Islet of Langerhans (tissue), 1 donor: ENCODE results near the gene ASF1B.
"Not testable (repeated sequence)": the region's sequence is repeated elsewhere in the genome, so short reads cannot be mapped to it uniquely, and the experiment has no call there.

Experiments
- FAIRE-seq: peaks from one replicate; lab custom pipeline; 2011; peaks lifted over from hg19 to GRCh38; lab: Jason Lieb, UNC

ASF1B gene

DNA sequence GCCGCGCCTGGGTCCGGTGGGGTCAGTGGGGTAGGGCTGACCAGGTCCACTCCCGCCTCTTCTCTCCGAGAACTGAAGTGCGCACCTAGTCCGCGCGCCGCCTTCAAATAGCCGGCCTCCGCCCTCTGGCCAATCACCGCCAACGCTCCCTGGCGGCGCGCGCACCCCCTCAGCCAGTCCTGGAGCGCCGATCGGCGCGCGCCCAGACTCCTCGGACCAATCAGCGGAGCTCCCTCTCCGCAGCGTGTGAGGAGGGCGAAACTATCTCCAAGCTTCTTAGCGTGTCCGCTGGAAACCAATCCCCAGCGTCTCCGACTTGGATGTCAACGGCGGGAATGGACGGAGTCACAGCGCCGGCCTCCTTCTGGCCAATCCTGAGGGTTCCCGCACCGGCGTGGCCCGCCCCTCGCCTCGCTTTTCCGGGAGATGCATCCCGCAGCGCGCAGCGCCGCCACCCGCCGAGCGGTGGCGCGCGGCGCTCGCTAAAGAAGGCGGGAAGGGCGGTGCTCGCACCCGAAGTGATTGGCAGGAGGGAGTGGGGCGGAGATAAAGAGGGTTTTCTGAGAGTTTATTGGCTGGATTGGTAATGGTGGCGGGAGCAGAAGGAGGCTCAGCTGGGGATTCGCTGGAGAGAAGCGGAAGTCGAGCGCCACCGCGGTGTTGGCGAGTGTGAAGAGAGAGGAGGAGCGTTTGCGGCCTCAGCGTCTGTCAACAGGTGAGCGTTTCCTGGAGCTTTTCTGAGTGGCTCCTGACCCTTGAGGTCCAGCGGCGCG is at the start of gene ASF1B:
ASF1B (minus strand) TSS at position 81 of the 773 bp plus-strand sequence. CDS start 133 bp downstream, outside the sequence.
- FAIRE-seq, result peak; percentile 77

DNA sequence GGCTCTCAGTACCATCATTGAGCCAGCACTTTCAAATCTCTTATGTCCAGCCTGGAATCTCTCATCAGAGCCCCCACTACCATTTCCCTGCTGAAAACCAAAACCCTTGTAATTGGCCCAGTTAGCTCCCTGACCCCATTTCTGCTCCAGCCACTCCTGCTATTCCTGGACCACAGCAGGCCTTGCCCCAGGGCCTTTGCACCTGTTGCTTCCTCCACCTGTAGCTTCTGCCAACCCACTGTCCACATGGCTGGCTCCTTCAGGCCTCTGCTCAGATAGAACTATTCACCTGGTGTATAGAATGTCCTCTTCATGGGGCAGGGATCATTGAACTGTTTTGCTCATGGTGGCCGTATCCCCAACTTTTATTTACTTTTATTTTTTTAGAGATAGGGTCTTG is 49.3 kb upstream of the ASF1B start:
- FAIRE-seq, result not testable (repeated sequence)

DNA sequence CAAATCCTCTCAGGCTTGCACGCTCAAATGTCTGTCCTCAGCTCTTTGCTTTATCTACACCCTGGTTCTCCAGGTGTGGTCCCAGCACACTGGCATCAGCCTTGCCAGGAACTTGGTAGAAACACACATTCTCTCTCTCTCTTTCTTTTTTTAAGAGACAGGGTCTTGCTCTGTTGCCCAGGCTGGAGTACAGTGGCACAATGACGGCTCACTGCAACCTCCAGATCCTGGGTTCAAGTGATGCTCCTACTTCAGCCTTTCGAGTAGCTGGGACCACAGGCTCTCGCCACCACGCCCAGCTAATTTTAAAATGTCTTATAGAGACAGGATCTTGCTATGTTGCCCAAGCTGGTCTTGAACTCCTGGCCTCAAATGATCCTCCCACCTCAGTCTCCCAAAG is 48.8 kb upstream of the ASF1B start:
- no peak for FAIRE-seq

DNA sequence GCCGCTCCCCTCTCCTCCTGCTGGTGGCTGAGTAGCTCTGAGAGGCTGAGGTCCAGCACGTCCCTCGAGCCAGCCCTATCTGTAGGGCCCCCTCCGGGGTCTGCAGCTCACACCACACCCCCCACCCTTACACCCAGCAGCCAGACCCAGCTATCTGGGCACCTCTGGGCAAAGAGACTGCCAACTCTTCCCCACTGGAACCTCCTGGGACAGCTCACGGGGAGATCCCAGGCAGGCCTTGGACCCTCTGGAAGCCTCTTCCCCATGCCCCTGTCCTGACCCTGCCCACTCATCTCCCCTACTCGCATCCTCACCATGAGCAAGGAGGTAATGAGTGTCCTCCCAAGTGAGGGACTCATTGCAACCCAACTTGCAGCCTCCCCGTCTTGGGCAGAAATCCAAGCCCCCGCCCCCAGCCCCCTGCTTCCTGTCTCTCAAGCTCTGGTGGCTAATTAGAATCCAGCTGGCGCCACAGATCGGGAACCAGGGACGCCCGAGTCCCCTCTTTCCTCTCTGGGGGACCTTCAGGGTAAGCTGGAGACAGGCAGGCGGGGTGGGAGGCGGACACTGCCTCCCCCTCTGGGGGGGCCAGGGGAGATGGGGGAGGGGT is 47.5 kb upstream of the ASF1B start:
- no peak for FAIRE-seq

DNA sequence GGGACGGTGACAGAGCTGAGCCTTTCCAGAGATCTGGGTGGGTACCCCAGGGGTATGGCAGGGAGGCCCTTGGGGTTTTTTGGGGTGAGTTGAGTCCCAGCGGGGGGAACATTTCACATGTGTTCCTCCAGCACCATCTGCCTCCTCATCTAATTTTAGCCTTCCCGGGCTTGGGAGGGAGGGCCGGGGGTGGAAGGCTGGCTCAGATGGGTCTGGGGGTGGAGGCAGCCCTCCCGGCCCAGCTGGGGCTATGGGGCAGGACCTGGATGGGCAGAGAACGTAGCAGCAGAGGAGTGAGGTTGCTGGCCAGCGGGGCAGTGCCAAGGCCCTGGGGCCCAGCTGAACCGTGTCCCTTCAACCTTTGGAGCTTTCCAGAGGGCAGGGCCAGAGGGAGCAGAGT is 46.1 kb upstream of the ASF1B start:
- FAIRE-seq, result no peak

DNA sequence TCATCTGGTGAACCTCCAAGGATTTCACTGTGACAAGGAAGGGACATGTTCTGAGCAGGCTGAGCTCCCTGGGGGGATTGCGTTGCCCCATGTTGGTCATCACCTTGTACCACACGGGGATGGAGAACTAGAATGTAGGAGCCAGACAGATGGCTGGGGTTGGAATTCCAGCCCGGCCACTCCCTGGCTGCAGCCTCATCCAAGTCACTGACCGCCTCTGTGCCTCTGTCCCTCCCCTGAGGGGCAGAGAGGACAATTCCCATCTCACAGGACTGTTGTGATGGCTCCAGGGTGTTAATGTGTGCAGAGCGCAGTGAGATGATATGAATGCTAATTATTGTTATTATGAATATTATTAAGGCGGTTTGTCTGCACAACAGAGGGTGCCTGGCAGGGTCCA is 45.5 kb upstream of the ASF1B start:
- no peak for FAIRE-seq

DNA sequence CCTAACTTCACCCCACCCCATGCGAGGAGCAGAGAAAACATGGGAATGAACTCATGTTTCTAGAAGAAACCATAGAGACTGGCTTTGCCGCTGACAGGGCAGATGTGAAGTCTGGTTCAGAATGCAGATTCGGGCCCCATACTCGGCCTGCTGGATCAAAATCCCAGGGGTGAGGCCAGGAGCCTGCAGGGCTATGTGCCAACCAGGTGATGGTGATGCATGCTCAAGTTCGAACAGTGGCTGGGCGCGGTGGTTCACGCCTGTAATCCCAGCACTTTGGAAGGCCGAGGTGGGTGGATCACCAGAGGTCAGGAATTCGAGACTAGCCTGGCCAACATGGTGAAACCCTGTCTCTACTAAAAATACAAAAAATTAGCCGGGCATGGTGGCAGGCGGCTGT is 44.8 kb upstream of the ASF1B start:
- not testable (repeated sequence) for FAIRE-seq

DNA sequence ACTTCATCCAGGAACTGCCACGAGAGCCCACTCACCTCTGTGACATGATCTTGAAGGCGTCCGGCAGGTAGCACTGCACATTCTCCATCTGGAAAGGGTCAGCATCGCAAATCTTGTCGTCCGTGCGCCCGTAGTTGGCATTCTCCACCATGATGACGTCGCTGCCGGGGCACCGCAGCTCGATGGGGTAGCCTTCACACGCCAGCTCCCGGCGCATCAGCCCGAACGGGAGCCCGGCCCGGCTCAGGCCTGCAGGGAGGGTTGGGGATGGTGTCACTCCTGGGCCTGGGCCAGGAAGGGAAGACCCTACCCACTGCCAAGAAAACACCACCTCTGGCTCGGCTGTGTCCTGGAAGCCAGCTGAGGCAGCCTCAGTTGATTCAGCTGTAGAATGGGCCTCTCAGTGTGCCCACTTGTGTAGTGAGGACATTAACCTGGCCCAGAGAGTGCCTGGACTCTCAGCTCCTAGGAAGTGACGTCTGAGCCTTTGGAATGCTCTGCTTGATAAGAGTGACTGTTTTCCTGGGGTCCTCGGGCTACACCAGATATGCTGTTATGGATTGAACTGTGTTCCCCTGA is 41.2 kb upstream of the ASF1B start:
- FAIRE-seq, result no peak

DNA sequence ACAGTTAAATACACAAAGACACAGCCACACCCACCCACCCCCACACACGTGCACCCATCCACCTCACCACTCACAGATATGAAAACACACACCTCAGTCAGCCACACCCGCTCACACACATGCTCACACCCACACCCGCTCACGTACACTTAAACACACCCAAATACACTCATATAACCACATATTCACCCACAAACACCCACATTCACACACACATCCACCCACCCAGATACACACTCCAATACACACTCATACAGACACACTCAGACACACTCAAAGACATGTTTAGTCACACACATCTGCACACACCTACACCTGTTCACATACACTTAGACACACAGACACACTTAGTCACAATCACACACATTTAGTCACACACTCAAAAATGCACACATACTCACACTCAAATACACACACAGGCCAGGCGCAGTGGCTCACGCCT is 39.0 kb upstream of the ASF1B start:
- FAIRE-seq, result no peak

DNA sequence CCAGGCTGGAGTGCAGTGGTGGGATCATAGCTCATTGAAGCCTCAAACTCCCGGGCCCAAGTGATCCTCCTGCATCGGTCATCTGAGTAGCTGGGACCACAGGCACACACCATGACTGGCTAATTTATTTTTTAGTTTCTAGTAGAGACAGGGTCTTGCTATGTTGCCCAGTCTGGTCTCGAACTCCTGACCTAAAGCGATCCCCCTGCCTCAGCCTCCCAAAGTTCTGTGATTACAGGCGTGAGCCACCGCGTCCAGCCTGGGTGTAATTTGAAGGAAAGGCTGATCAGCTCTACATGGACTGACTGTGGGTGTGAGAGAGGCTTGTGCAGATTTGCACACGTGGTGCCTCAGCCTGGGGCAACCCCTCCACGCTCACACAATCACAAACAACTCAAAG is 38.5 kb upstream of the ASF1B start:
- no peak for FAIRE-seq

DNA sequence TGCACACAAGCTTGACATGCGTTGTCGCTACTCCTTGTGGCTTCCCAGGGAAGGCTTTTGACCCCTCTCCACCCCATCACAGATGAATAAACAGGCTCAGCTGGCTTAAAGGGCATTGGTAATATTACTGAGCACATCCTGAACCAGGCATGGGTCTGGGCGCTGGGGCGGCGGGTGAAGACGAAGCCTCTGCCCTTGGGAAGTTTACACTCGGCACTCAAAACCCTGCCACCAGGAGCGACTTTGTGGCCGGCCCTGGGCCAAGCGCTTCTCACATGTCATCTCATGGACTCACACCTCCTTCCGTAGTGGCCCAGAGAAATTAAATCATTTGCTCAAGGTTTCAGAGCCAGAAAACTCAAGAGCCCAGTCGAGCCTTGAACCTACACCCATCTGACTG is 32.6 kb upstream of the ASF1B start:
- no peak for FAIRE-seq

DNA sequence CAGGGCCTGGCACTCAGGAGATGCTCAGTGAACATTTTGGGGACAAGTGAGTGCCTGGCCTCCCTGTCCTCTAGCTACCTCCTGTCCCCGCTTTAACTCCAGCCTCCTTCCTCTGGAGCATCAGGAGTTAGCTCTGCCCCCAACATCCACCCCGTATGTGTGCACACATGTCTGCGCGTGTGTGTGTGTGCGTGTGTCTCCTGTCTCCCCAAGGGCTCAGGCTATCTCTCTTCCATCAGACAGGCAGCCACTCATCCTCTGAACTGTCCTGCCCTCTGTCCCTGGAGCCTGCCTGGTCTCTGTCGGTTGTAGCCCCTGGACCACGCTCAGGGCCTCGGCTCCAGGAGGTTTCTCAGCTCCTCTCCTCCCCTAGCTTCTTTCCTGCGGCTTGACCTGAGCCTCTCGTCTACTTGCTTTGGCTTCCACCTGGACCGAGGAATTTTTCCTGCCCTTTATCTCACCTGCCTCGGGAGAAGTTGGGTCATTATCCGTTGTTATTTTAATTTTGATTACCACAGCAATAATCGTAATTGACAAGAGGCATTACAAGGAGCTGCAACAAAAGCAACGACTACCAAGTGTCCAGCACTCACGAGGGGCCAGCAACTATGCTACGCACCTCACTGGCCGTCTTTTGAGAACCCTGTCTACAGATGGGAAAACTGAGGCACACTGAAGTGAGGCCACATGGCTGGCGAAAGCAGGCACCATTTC is 32.0 kb upstream of the ASF1B start:
- no peak for FAIRE-seq

DNA sequence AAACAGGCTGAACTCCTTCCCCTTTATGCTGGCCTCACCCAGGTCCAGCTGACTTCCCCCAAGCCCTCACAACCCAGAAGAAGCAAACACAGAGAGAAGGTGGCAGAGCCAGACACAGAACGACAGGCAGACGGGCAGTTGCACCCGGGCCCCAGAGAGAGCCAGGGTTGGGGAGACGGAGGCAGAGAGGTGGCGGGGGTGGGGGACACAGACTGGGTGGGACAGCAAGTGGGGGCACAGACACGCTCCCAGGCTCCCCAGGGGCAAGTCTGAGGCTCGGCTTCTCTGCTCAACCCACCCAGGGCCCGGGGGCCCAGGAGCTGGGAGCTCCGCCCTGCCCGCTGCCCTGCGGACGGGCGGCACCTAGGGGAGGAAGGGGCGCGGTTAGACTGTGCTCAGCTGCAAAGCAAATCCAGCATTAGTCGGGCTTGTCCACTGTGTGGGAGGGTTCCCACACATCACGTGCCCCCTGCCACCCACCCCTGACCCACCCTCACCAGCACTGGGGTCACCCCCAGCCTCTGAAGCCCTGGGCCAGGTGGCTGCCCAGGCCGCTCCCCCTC is 31.3 kb upstream of the ASF1B start:
- no peak for FAIRE-seq

DNA sequence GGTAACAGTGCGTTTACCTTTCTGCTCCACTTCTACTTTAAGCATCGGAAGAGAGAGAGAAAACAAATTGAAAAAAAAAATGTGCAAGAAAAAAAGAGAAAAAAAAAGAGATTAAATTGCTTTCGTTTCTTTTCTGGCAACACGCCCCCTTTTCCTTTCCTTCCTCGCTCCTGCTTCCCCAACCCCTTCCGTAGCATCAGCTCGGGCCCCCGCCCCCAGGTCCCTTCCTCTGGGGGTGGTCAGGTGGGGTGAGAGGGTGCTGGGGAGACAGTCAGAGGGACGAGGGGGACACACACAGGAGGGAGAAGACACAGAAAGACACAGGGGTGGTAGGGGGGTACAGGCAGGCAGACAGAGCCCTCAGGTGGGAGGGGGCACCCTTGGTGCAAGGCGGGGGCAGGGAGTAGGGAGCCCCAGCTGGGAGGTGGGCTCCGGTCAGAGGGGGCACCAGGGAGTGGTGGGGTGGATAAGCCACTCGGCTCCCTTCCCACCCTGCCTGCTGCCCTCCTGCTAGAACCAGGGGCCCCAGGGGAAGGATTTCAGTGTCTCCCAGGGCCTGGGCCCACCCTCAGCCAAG is 30.7 kb upstream of the ASF1B start:
- no peak for FAIRE-seq

DNA sequence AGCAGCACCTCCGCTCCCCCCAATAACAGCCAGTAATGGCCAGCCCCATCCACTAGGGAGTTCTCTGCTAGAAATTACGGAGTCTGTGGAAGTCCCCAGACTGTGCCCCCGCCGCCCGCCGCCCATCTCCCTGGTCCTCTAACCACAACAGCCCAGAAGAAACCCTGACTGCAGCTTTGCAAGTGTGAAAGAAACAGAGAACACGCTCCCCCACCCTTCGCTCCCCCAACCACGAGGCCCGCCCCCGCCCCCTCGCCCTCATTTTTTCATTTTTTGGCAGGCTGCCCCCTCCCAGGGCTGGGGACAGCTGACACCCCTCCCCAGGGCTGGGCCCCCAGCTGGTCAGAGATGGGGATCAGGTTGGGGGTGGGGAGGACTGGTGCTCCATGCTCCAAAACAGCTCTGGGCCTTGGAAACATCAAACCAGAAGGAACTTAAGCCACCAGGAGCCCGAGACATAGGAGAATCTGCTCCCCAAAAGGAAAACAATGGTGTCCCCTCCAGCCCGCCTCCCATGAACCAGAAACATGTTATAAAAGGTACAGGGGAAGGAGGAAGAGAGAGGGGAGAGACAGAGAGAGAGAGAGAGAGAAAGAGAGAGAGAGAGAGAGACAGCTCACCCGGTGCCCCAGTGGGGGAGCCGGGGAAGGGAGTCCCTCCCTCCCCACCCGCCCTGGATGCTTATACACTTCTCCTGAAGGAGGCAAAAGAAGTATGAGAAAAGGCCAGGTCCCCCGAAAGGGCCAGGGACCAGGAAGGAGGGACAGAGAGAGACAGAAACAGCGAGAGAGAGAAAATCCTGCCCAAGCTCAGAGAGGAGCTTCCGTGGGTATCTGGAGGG is 29.8 kb upstream of the ASF1B start:
- no peak for FAIRE-seq

DNA sequence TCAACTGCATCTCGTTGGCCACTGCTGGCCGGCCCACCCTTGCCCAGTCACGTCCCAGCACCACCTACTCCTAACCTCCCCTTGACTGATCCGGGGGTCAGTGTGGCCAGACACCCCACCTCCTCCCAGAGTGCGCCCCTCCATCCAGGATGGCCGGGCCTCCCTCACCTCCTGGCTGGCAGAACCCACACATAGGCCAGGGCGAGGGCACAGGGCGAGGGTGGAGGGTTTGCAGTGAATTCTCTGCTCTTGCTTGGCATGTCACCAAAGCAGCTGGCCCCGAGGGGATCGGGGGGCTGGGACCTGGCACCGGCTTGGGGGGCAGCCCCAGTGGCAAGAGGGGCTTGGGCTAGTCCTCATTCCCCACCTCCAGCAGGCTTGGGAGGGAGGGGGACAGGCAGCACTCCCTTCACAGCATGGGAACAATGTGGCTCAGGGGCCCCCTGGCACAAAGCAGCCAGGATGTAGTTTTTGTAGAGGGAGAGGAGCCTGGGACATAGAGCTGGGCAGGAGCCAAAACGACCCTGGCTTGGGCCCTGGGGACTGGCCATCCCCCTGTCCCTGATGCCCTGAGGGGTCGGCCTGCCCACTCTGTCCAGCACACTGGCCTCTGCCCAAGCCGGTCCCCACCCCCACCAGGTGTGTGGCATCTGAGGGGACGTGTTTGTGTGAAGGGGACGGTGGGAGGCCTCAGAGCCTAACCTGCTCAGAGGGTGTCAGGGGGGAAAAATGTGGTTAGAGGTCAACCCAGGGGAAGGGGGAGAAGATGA is 28.5 kb upstream of the ASF1B start:
- no peak for FAIRE-seq

DNA sequence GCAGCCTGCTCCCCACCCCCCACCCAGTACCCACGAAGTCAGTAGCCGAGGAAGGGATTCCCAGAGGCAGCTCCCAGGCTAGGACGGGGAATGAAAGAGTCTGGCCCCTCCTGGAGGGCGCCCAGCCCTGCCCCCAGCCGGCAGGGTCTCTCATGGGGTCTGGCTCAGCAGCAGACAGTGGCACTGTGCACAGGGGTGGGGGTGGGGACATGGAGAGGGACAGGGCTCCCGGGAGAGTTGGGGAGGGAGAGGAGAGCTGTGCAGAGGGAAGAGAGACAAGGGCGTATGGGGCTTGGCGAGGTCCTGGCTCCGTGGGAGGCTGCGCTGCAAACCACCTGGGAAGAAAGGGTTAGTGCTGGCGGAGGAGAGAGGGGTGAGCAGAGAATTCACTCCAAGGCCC is 27.7 kb upstream of the ASF1B start:
- FAIRE-seq, result no peak

DNA sequence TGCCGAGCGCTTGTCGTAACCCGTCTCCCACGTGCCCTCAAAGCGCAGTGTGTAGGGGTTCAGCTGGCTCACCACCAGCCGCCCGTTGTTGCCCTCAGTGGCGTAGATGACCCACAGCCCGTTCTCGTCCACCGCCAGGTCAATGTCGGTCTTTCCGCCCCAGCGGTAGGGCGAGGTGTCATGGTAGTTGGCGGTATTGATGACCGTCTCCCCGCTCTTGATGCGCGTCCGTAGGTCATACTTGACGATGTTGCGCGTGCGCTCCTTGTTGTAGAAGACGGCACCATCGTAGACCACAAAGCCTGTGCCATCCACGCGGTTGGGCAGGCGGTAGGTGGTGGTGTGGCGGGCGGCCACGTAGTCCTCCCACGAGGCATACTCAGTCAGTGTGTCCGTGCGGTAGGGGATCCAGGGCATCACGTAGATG is 26.5 kb upstream of the ASF1B start:
- no peak for FAIRE-seq

DNA sequence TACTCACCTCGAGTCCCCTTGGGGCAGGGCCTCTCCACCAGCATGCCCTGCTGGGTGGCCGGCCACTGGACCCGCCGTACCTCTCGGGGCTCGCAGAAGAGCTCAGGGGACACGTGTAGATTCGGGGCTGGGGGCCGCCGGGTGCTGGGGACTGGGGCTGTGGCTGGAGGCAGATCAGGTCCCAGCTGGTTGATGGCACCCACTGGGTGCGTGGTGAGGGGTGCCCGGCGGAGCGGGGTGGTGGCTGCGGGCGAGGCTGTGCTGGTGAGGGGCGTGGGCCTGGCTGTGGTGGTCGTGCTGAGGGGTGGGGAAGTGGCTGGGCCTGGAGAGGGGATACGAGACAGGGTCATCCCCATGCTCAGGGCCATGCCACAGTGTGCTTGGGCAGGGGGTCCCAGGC is 24.9 kb upstream of the ASF1B start:
- no peak for FAIRE-seq

DNA sequence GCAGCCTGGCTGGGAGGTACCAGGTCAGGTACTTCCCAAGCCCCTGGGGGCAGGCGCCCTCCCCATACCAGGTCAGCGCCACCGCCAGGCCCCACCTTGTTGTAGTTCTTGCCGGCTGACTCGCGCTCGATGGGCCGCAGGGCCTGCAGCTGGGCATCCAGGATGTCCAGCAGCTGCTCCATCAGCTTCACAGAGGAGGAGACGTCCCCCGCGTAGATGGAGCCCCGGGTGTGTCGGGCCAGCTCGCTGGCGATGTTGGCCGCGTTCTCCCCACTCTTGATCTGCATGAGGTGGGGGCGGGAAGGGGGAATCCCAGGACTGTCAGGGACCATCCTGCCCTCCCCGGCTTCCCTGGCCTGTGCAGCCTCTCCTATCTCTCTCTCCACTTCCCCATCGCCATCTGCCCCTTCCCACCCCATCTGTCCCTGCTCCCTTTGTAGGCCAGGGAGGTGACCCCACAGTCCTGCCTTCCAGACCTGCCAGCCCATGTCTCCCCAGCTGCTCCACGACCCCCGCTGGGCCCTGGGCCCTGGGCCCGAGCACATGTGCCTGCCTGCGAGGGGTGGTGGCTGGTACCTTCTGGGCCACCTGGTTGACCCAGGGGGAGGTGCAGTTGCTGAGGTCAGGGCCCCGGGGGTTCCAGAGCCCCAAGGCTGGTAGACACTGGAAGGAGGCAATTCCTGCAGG is 23.8 kb upstream of the ASF1B start:
- FAIRE-seq, result no peak
